GM12872 (cell line): ENCODE data around the gene VSIG10L2.

ENCODE experiments used
- CTCF ChIP-seq: IDR thresholded peaks from 3 replicates; pipeline ENCODE4 v1.5.1; 2011; ENCODE audit warnings: low read depth, mild to moderate bottlenecking, low read length, moderate library complexity; ENCODE audit not compliant: insufficient read depth

VSIG10L2 gene

DNA sequence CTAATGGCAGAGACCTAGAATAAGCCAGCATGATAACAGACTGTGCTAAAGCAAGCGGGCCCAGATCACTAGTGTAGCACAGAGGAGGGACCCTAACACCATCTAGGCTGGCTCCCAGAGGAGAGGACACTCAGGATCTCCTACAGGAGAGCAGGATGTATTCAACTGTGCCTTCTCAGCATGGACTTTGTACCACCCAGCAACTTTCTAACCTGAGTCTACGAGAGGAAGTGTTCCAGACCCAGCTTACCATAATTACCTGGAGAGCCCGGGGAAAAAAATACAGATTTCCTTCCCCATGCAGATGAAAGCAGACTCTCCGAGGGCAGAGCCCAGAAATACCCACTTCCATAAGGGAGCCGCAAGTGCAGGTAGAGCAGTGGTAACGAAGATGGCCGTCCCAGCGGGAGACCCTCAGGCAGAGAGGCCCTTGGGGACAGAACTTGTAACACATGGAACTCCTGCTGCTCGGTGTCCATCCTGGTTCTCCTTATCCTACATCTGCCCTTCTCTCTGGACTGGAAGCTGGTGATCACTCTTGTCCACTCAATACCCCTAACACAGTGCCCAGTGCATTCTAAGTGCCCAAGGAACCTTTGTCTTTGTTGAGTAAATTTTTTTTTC lies 21.3 kb upstream of the VSIG10L2 start:
- no peak for TF ChIP-seq CTCF

DNA sequence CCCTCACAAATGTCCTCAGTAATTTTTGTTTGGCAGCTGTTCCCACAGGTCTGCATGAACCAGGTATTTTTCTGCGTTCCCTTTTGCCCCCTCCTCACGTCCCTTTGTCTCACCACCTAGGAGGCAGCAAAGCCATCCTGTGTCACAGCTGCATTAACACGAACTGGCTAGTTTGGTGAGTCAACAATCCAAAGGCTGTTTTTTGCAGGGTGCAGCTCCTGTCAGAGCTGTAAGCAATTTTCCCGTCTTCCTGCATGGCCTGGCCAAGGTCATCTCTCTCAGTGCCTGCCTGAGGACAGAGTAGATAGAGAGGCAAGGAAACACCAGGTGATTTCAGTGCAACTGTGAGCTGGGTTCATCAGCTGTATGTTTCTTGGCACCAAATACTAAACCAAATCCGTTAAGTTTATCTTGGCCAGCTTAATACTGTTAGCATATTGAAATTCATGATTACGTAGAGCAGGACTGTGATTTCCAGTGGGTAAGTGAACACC lies 20.6 kb upstream of the VSIG10L2 start:
- TF ChIP-seq CTCF = no peak

DNA sequence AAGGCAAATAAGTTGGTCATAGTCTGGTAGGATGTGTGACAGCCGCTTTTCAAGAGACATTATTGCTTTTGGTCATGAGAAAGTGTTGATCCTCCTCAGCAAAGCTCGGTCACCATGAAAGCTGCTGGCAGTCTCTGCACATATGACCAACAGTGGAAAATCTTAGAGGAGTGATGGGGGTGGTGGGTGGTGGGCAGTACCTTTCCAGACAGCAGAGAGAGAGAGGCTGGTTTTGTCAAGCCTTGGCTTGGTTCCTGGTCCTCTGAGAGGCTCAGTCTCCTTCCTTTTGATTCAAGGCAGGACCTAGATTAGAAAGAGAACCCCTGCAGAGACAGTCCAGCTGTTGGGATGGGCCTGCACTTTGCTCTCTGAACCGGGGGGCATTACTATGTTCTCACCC lies 20.0 kb upstream of the VSIG10L2 start:
- TF ChIP-seq CTCF = no peak

- TF ChIP-seq CTCF = no peak
These were observed 19.2 kb upstream of the VSIG10L2 start for GRCh38 chr11:125926682-125927081.

- TF ChIP-seq CTCF = no peak
These were observed 16.3 kb upstream of the VSIG10L2 start for GRCh38 chr11:125929445-125930075.

DNA sequence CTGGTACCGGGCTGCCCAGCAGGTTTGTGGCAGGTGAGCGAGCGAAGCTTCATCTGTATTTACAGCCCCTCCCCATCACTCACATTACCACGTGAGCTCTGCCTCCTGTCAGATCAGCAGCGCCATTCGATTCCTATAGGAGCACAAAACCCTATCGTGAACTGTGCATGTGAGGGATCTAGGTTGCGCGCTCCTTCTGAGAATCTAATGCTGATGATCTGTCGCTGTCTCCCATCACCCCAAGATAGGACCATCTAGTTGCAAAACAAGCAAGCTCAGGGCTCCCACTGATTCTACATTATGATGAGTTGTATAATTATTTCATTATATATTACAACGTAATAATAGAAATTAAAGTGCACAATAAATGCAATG lies 15.8 kb upstream of the VSIG10L2 start:
- TF ChIP-seq CTCF = no peak

DNA sequence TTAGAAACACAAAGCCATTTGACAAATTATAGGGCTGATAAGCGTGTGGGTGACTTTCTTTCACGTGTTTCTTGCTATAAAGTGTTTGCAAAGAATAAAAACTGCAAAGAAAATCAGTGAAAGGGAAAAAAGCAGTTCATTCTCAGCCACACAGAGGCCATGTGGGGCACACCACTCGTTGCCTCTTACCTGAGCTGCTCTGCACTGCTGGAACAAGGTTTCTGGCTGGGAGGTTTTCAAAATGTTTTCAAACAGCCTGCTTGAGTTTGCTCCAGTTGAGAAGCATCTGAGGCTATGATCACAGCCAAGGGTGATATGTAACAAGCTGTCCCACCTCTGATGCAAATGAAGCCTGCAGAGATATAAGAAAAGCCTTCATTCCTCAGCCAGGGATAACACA lies 14.7 kb upstream of the VSIG10L2 start:
- TF ChIP-seq CTCF = no peak
